ENCODE data around the gene LYST.
A peak's percentile ranks its signal among the peaks of the same experiment; 100 is the strongest.

- TF ChIP-seq, protein P1, sequence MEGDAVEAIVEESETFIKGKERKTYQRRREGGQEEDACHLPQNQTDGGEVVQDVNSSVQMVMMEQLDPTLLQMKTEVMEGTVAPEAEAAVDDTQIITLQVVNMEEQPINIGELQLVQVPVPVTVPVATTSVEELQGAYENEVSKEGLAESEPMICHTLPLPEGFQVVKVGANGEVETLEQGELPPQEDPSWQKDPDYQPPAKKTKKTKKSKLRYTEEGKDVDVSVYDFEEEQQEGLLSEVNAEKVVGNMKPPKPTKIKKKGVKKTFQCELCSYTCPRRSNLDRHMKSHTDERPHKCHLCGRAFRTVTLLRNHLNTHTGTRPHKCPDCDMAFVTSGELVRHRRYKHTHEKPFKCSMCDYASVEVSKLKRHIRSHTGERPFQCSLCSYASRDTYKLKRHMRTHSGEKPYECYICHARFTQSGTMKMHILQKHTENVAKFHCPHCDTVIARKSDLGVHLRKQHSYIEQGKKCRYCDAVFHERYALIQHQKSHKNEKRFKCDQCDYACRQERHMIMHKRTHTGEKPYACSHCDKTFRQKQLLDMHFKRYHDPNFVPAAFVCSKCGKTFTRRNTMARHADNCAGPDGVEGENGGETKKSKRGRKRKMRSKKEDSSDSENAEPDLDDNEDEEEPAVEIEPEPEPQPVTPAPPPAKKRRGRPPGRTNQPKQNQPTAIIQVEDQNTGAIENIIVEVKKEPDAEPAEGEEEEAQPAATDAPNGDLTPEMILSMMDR (IDR thresholded peaks at IDR 0.05) = no peak
- peak in 1 of 3 donors; percentile 33 for TF ChIP-seq POLR2AphosphoS5 (IDR thresholded peaks at IDR 0.05)
- no peak for TF ChIP-seq POLR2A (IDR thresholded peaks at IDR 0.05)
These were observed 36.2 kb upstream of the LYST start for GRCh38 chr1:235902677-235903542.
